ENCODE measurements around the gene SAE1. TPM values are rescaled to one million over a fixed set of nuclear protein-coding genes. Genes with fewer than 3 reads are reported as not detected.

SAE1 gene
- total and polyA plus RNA-seq, 2 experiments from 2014 or later: 115 to 236 TPM

DNA sequence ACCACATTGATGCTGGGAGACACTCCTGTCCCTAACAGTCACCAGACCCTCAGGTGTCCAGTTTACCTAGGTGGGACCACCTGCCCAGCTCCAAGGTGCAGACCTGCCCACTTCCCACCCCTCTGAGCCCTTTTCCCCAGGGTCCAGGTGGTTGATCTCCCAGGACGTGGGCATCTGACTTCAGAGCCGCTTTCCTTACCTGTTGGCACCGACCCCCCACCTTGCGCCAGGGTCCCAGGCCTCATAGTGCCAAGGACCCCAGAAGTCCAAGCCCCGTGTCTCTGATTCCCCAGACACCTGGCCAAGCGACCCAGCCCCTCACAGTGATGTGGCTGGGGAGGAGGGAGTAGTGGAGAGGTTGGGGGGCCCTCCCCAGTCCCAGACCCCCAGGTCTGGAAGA, 109.9 kb downstream of the SAE1 start:
- H3K4me1 Mint-ChIP-seq: peaks cover 23% of the 10 kb centered on the region
- Histone ChIP-seq H3K27me3 (ENCODE audit: insufficient read depth) (peaks cover 41% of the 10 kb centered on the region), H3F3A (replicated peaks; ENCODE audit: low read depth) (peaks cover 49% of the 10 kb centered on the region)

DNA sequence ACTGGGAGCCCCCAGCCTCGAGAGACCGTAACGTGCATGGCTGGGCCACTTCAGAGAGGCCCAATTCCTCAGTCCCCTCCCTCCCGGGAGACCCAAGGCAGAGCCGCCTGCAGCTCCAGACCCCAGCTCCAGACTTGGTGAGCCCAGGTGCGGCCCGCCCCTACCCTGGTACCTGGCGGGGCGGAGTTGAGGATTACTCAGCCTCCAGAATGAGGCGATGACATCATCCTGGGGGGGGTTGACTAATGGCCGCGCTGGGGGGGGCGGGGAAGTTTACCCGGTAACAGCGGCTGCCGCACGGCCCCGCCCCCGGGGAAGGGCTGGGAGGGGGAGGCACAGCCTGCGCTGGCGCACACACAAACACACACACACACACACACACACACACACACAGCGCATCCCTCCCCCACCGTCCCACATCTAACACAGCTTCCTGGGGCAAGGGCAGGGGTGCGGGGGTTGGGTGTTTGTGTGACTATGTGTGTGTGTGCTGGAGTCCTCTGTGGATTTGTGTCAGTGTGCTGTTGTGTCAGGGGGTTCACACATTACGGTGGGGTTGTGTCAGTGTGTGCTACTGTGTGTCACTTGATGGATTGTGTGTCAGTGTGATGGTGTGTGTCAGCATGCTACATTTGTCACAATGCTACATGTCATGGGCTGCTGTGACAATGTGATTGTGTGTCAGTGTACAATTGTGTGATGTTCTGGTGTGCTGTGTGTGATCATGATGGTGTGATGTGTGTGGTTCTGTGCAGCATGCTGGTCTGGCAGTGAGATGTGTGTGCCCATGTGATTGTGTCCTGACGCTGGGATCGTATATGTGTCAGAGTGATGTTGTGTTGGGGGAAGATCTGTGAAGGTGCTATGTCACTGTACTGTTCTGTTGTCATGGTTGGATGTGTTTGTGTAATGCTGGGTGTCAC, 110.6 kb downstream of the SAE1 start:
- peak; percentile 67 for ATAC-seq
- no peak overlapping the region for H3K27ac Mint-ChIP-seq
- peaks cover 6% of the 10 kb centered on the region; the same call in 1 of the 3 replicates for H3K36me3 Mint-ChIP-seq (ENCODE audit: low read depth)
- H3K79me2 ChIP-seq (replicated peaks; ENCODE audit: insufficient read depth): no peaks in the 10 kb centered on the region
- peak overlapping the region; percentile 90 for H3K4me2 ChIP-seq
- TF ChIP-seq EZH2 (IDR thresholded peaks at IDR 0.05; ENCODE audit: low read depth, unreplicated experiment): no peak
- peak; percentile 74 for TF ChIP-seq CREB1 (CRISPR knock-in tag; IDR thresholded peaks at IDR 0.05; ENCODE audit: low read depth)
- TF ChIP-seq STAT1 (IDR thresholded peaks at IDR 0.05; ENCODE audit: unreplicated experiment): no peak
- 0 out of 2 replicates have a peak, but pooled peaks have one; percentile 39 for TF ChIP-seq POLR2AphosphoS5 (IDR thresholded peaks at IDR 0.05; ENCODE audit: low read depth)
- no peak for TF ChIP-seq JUNB (IDR thresholded peaks at IDR 0.05; ENCODE audit: unreplicated experiment)
- H3K9me2 ChIP-seq (ENCODE audit: insufficient read depth): no peaks in the 10 kb centered on the region
- peaks cover 26% of the 10 kb centered on the region for H3K4me1 ChIP-seq (ENCODE audit: insufficient read depth)
- peaks cover 49% of the 10 kb centered on the region for H3F3A ChIP-seq (replicated peaks; ENCODE audit: low read depth)
- H3K9me3 Mint-ChIP-seq: peaks cover 3% of the 10 kb centered on the region; the same call in 2 of the 3 replicates
- H3K36me3 ChIP-seq (ENCODE audit: insufficient read depth): no peaks in the 10 kb centered on the region
- peaks cover 23% of the 10 kb centered on the region for H3K4me1 Mint-ChIP-seq
- peaks cover 41% of the 10 kb centered on the region for H3K27me3 ChIP-seq (ENCODE audit: insufficient read depth)
- peak overlapping the region; percentile 51; the same call in 1 of the 3 replicates for H3K4me3 Mint-ChIP-seq
- no peaks in the 10 kb centered on the region for H4K20me1 ChIP-seq (replicated peaks; ENCODE audit: insufficient read depth)
- DNase-seq (ENCODE audit: low spot score): peak; percentile 98
- H3K27me3 Mint-ChIP-seq (ENCODE audit: insufficient read depth, low read depth, poor library complexity): peaks cover 27% of the 10 kb centered on the region
- H3K27ac ChIP-seq (ENCODE audit: low read depth): no peak overlapping the region
- peak overlapping the region; percentile 73 for H3K4me3 ChIP-seq
- H2AFZ ChIP-seq: no peak overlapping the region

More for the DNA sequence above, 109.9 kb downstream of the SAE1 start:
- Mint-ChIP-seq H3K4me3 (peak overlapping the region; percentile 51), H3K27me3 (ENCODE audit: insufficient read depth, low read depth, poor library complexity) (peaks cover 27% of the 10 kb centered on the region), H3K9me3 (peaks cover 3% of the 10 kb centered on the region; the same call in 2 of the 3 replicates), H3K36me3 (ENCODE audit: low read depth) (peaks cover 6% of the 10 kb centered on the region; the same call in 1 of the 3 replicates), H3K27ac (no peak overlapping the region)
- H3K9me2 ChIP-seq (ENCODE audit: insufficient read depth): no peaks in the 10 kb centered on the region
- peak overlapping the region; percentile 90 for H3K4me2 ChIP-seq
- H2AFZ ChIP-seq: no peak overlapping the region
- H3K4me3 ChIP-seq: peak overlapping the region; percentile 73
- H3K36me3 ChIP-seq (ENCODE audit: insufficient read depth): no peaks in the 10 kb centered on the region
- H3K79me2 ChIP-seq (replicated peaks; ENCODE audit: insufficient read depth): no peaks in the 10 kb centered on the region
- DNase-seq (ENCODE audit: low spot score) (no peak), ATAC-seq (no peak)
- no peak overlapping the region for H3K27ac ChIP-seq (ENCODE audit: low read depth)
- no peak for TF ChIP-seq EZH2 (IDR thresholded peaks at IDR 0.05; ENCODE audit: low read depth, unreplicated experiment)
- H3K4me1 ChIP-seq (ENCODE audit: insufficient read depth): peaks cover 26% of the 10 kb centered on the region
- H4K20me1 ChIP-seq (replicated peaks; ENCODE audit: insufficient read depth): no peaks in the 10 kb centered on the region

DNA sequence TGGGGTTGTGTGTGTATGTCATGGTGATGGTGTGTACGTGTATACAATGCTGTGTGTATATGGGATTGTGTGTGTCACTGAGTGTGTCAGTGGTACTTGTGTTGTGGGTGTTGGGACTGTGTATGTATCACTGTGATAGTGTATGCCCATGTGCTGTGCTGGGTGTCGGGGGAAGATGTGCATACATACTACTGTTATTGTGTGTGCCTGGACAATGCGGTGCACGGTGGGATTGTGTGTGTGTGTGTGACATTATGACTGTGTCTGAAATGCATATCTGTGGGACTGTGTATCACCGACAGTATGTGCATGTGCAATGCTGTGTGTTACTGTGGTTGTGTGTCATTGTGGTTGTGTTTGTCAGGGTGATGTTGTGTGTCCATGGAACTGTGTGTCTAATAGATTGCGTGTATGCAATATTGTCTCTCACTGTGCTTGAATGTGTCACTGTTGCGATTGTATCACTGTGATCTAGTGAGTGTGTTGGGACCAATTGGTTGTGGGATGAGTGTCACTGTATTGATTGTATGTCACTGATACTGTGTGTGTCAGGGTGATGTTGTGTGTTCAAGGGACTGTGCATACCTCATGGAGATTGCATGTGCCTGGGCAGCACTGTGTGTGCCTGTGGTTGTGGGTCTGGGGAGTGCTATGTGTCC, 111.4 kb downstream of the SAE1 start:
- Histone ChIP-seq H4K20me1 (replicated peaks; ENCODE audit: insufficient read depth) (no peaks in the 10 kb centered on the region), H3K4me1 (ENCODE audit: insufficient read depth) (peaks cover 26% of the 10 kb centered on the region), H3F3A (replicated peaks; ENCODE audit: low read depth) (peaks cover 49% of the 10 kb centered on the region), H3K4me2 (no peak overlapping the region), H3K9me2 (ENCODE audit: insufficient read depth) (no peaks in the 10 kb centered on the region), H3K79me2 (replicated peaks; ENCODE audit: insufficient read depth) (no peaks in the 10 kb centered on the region), H2AFZ (no peak overlapping the region), H3K4me3 (no peak overlapping the region), H3K27ac (ENCODE audit: low read depth) (no peak overlapping the region), H3K36me3 (ENCODE audit: insufficient read depth) (no peaks in the 10 kb centered on the region), H3K27me3 (ENCODE audit: insufficient read depth) (peaks cover 41% of the 10 kb centered on the region)
- Mint-ChIP-seq H3K27me3 (ENCODE audit: insufficient read depth, low read depth, poor library complexity) (peaks cover 27% of the 10 kb centered on the region), H3K4me3 (no peak overlapping the region), H3K4me1 (peaks cover 23% of the 10 kb centered on the region), H3K9me3 (peaks cover 3% of the 10 kb centered on the region; the same call in 2 of the 3 replicates), H3K36me3 (ENCODE audit: low read depth) (peaks cover 6% of the 10 kb centered on the region; the same call in 1 of the 3 replicates), H3K27ac (no peak overlapping the region)
- DNase-seq (ENCODE audit: low spot score) (no peak), ATAC-seq (no peak)
- TF ChIP-seq NANOG (IDR thresholded peaks at IDR 0.05; ENCODE audit: borderline replicate concordance): no peak
- TF ChIP-seq JUNB (IDR thresholded peaks at IDR 0.05; ENCODE audit: unreplicated experiment): no peak
- TF ChIP-seq ZNF331 (CRISPR knock-in tag; IDR thresholded peaks at IDR 0.05; ENCODE audit: low read depth): no peak
- TF ChIP-seq EZH2phosphoT487 (IDR thresholded peaks at IDR 0.05; ENCODE audit: unreplicated experiment): no peak
- TF ChIP-seq POLR2AphosphoS5 (IDR thresholded peaks at IDR 0.05; ENCODE audit: low read depth): no peak
- no peak for TF ChIP-seq ZNF114 (CRISPR knock-in tag; IDR thresholded peaks at IDR 0.05)
- TF ChIP-seq, protein P1, sequence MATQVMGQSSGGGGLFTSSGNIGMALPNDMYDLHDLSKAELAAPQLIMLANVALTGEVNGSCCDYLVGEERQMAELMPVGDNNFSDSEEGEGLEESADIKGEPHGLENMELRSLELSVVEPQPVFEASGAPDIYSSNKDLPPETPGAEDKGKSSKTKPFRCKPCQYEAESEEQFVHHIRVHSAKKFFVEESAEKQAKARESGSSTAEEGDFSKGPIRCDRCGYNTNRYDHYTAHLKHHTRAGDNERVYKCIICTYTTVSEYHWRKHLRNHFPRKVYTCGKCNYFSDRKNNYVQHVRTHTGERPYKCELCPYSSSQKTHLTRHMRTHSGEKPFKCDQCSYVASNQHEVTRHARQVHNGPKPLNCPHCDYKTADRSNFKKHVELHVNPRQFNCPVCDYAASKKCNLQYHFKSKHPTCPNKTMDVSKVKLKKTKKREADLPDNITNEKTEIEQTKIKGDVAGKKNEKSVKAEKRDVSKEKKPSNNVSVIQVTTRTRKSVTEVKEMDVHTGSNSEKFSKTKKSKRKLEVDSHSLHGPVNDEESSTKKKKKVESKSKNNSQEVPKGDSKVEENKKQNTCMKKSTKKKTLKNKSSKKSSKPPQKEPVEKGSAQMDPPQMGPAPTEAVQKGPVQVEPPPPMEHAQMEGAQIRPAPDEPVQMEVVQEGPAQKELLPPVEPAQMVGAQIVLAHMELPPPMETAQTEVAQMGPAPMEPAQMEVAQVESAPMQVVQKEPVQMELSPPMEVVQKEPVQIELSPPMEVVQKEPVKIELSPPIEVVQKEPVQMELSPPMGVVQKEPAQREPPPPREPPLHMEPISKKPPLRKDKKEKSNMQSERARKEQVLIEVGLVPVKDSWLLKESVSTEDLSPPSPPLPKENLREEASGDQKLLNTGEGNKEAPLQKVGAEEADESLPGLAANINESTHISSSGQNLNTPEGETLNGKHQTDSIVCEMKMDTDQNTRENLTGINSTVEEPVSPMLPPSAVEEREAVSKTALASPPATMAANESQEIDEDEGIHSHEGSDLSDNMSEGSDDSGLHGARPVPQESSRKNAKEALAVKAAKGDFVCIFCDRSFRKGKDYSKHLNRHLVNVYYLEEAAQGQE (IDR thresholded peaks at IDR 0.05; ENCODE audit: unreplicated experiment): no peak
- TF ChIP-seq EZH2 (IDR thresholded peaks at IDR 0.05; ENCODE audit: low read depth, unreplicated experiment): no peak
- TF ChIP-seq, protein P2, sequence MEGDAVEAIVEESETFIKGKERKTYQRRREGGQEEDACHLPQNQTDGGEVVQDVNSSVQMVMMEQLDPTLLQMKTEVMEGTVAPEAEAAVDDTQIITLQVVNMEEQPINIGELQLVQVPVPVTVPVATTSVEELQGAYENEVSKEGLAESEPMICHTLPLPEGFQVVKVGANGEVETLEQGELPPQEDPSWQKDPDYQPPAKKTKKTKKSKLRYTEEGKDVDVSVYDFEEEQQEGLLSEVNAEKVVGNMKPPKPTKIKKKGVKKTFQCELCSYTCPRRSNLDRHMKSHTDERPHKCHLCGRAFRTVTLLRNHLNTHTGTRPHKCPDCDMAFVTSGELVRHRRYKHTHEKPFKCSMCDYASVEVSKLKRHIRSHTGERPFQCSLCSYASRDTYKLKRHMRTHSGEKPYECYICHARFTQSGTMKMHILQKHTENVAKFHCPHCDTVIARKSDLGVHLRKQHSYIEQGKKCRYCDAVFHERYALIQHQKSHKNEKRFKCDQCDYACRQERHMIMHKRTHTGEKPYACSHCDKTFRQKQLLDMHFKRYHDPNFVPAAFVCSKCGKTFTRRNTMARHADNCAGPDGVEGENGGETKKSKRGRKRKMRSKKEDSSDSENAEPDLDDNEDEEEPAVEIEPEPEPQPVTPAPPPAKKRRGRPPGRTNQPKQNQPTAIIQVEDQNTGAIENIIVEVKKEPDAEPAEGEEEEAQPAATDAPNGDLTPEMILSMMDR (conservative IDR thresholded peaks at IDR 0.05; ENCODE audit: low read depth in 2 of 2): no peak

Measured in GM23338 (cell line).